Common myeloid progenitor, CD34-positive (primary cell): Measurements from ENCODE around the gene DAGLA. TPM values are rescaled to one million over a fixed set of nuclear protein-coding genes. Genes with fewer than 3 reads are reported as not detected.
A peak's percentile ranks its signal among the peaks of the same experiment; 100 is the strongest.

Source experiments
- CTCF ChIA-PET: fragments of 350-600 bp; sonication (Branson Sonifier 250); formaldehyde crosslinking; loops from one replicate; lab custom pipeline; 2021; ENCODE audit warnings: antibody characterized with exemption; lab: Charles Lee
- POLR2A ChIA-PET: fragments of 350-600 bp; sonication (Branson Sonifier 250); formaldehyde crosslinking; loops from one replicate; lab custom pipeline; 2021; ENCODE audit warnings: antibody characterized with exemption; lab: Charles Lee
- DNase-seq, 3 donors: peaks; one replicate each; pipeline versions ENCODE4 v3.0.0 to v3.0.0-alpha.2; 2013
- H3K27ac ChIP-seq, 2 experiments: 1 replicate in 1 of 2; 2 replicates in 1 of 2; pipeline ENCODE4 v1.7.0; 2013; ENCODE audit warnings: inconsistent platforms in 2 of 2, low read length in 2 of 2, mild to moderate bottlenecking in 2 of 2, low read depth in 1 of 2, moderate library complexity in 1 of 2; ENCODE audit not compliant: severe bottlenecking in 2 of 2, insufficient read depth in 1 of 2, poor library complexity in 1 of 2
- H3K27me3 ChIP-seq, 5 experiments: replicated peaks in 2 of 5; 1 replicate in 3 of 5; 2 replicates in 2 of 5; pipeline versions ENCODE4 v1.6.1 to v1.7.0; 2013; ENCODE audit warnings: low read length in 4 of 5, mild to moderate bottlenecking in 2 of 5, moderate library complexity in 2 of 5, inconsistent platforms in 1 of 5; ENCODE audit not compliant: insufficient read depth in 5 of 5, control insufficient read depth in 4 of 5
- H3K36me3 ChIP-seq, 4 experiments: 1 replicate in 2 of 4; 2 replicates in 2 of 4; pipeline versions ENCODE4 v1.6.1 to v1.7.0; 2013; ENCODE audit warnings: low read length in 3 of 4, control low read depth in 1 of 4, mild to moderate bottlenecking in 1 of 4; ENCODE audit not compliant: control insufficient read depth in 4 of 4, insufficient read depth in 4 of 4
- H3K4me1 ChIP-seq, 4 experiments: 1 replicate in 3 of 4; 2 replicates in 1 of 4; pipeline versions ENCODE4 v1.6.1 to v1.7.1; 2013; ENCODE audit warnings: low read length in 3 of 4, mild to moderate bottlenecking in 3 of 4, control low read depth in 1 of 4, inconsistent platforms in 1 of 4, moderate library complexity in 1 of 4; ENCODE audit not compliant: control insufficient read depth in 4 of 4, insufficient read depth in 4 of 4; ENCODE audit errors: control extremely low read depth in 1 of 4
- H3K4me3 ChIP-seq, 7 experiments: 1 replicate in 4 of 7; 2 replicates in 3 of 7; pipeline versions ENCODE4 v1.5.1 to v1.7.0; 2013; ENCODE audit warnings: mild to moderate bottlenecking in 7 of 7, low read length in 6 of 7, moderate library complexity in 6 of 7, inconsistent platforms in 2 of 7, low read depth in 2 of 7, control low read depth in 1 of 7; ENCODE audit not compliant: insufficient read depth in 4 of 7, control insufficient read depth in 1 of 7; ENCODE audit errors: extremely low read depth in 1 of 7
- H3K9me3 ChIP-seq, 5 experiments: 1 replicate in 4 of 5; 2 replicates in 1 of 5; pipeline versions ENCODE4 v1.6.1 to v1.7.1; 2013; ENCODE audit warnings: low read length in 4 of 5, mild to moderate bottlenecking in 2 of 5, inconsistent platforms in 1 of 5, low read depth in 1 of 5, moderate library complexity in 1 of 5; ENCODE audit not compliant: control insufficient read depth in 4 of 5, insufficient read depth in 2 of 5; ENCODE audit errors: control extremely low read depth in 1 of 5
- WGBS: methylation state at CpG from one replicate; pipeline ENCODE4 v1.1.5; 2013; ENCODE audit not compliant: insufficient coverage; 5-methylcytosine and 5-hydroxymethylcytosine counted together
- polyA plus RNA-seq: library from polyadenylated mRNA; unstranded; fragments of 120-200 nt; gene quantifications from one replicate; pipeline ENCODE4 v1.2.1, GENCODE V29; 2013

The DAGLA gene
- 0.13 TPM for polyA plus RNA-seq

GRCh38 chr11:61679893-61680621 is at the start of gene DAGLA:
Gene DAGLA, plus strand, starts transcription at chr11:61680391. Its CDS starts 39,765 bp downstream, at chr11:61720156.
- 3% methylated on average over 74 of the region's 84 CpGs for WGBS
- ChIA-PET CTCF (interaction anchor here (0.9 to 5.0 kb wide), 8 partner anchors 8 to 53 kb away, joined by 3 to 20 read pairs (median 5); no protein-coding TSS in a partner anchor), POLR2A (no interaction called here)
- H3K36me3 ChIP-seq = no peaks in the 10 kb centered on the region
- H3K4me1 ChIP-seq = peaks cover 0 to 29% (median 18%) of the 10 kb centered on the region in 4 experiments
- peak within 1 kb of the TSS; percentile 5 to 70 (median 44) for H3K4me3 ChIP-seq
- no peaks in the 10 kb centered on the region for H3K9me3 ChIP-seq
- DNase-seq = peak; percentile 54 to 77 (median 76)
- H3K27ac ChIP-seq = no peak within 1 kb of the TSS
- peaks cover 3 to 67% (median 43%) of the 10 kb centered on the region in 5 experiments for H3K27me3 ChIP-seq

DNA sequence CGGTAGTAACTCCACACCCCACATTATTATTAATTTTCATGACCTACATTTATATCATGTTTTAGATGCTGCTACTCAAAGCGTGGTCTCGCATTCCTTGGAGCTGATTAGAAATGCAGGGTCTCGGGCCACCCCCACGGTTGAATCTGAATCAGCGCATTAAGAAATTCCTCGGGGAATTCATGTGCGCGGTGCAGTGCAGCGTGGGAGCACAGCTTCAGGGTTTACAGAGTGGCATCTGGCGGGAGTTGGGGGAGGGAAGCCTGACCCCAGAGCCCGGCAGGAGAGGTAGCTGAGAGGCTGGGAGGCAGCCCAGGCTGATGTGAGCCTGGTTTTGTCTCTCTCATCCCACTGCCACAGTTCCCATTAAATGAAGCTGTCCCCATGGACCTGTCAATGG is 48.1 kb upstream of the DAGLA start:
- Histone ChIP-seq H3K4me1 (peaks cover 0 to 8% (median 2%) of the 10 kb centered on the region in 4 experiments), H3K27me3 (peaks cover 0 to 11% (median 3%) of the 10 kb centered on the region in 5 experiments), H3K9me3 (no peaks in the 10 kb centered on the region), H3K27ac (no peak overlapping the region), H3K4me3 (no peak overlapping the region), H3K36me3 (no peaks in the 10 kb centered on the region)
- WGBS = 91% methylated on average over 8 of the region's 12 CpGs
- POLR2A ChIA-PET = interaction anchor here (0.6 kb wide), 1 partner anchor 182 kb away, joined by 3 read pairs; no protein-coding TSS in a partner anchor
- CTCF ChIA-PET = interaction anchor here (1.7 kb wide), 1 partner anchor 192 kb away, joined by 3 read pairs; no protein-coding TSS in a partner anchor
- DNase-seq = no peak

- ChIA-PET CTCF (interaction anchor here (0.9 to 1.7 kb wide), 4 partner anchors 10 to 188 kb away, joined by 3 to 5 read pairs (median 4); no protein-coding TSS in a partner anchor), POLR2A (no interaction called here)
- Histone ChIP-seq H3K4me3 (no peak overlapping the region), H3K36me3 (no peaks in the 10 kb centered on the region), H3K27ac (no peak overlapping the region), H3K9me3 (no peaks in the 10 kb centered on the region), H3K4me1 (peaks cover 0 to 4% (median 2%) of the 10 kb centered on the region in 4 experiments), H3K27me3 (peaks cover 0 to 2% (median 0%) of the 10 kb centered on the region in 5 experiments)
- DNase-seq = no peak
- 100% methylated on average over 1 of the region's 1 CpG for WGBS
These were observed 44.9 kb upstream of the DAGLA start for GRCh38 chr11:61635304-61635703.

- WGBS = 100% methylated on average over 5 of the region's 5 CpGs
- Histone ChIP-seq H3K9me3 (no peaks in the 10 kb centered on the region), H3K27ac (no peak overlapping the region), H3K4me3 (no peak overlapping the region), H3K4me1 (peaks cover 0 to 4% (median 2%) of the 10 kb centered on the region in 4 experiments), H3K36me3 (no peaks in the 10 kb centered on the region), H3K27me3 (peaks cover 0 to 2% (median 0%) of the 10 kb centered on the region in 5 experiments)
- ChIA-PET CTCF (interaction anchor here (0.9 to 1.7 kb wide), 4 partner anchors 10 to 188 kb away, joined by 3 to 5 read pairs (median 4); no protein-coding TSS in a partner anchor), POLR2A (no interaction called here)
- no peak for DNase-seq
These were observed 44.4 kb upstream of the DAGLA start for GRCh38 chr11:61635787-61636186.

- Histone ChIP-seq H3K4me1 (peaks cover 0 to 4% (median 2%) of the 10 kb centered on the region in 4 experiments), H3K9me3 (no peaks in the 10 kb centered on the region), H3K27me3 (peaks cover 0 to 3% (median 0%) of the 10 kb centered on the region in 5 experiments), H3K27ac (no peak overlapping the region), H3K36me3 (no peaks in the 10 kb centered on the region), H3K4me3 (no peak overlapping the region)
- ChIA-PET POLR2A (no interaction called here), CTCF (interaction anchor here (1.7 kb wide), 1 partner anchor 9 kb away, joined by 5 read pairs; no protein-coding TSS in a partner anchor)
- DNase-seq = no peak
- WGBS = 95% methylated on average over 11 of the region's 11 CpGs
These were observed 43.5 kb upstream of the DAGLA start for GRCh38 chr11:61636676-61637075.

GRCh38 chr11:61637277-61637676 is 42.9 kb upstream of the DAGLA start:
- H3K36me3 ChIP-seq = no peaks in the 10 kb centered on the region
- no peak overlapping the region for H3K27ac ChIP-seq
- WGBS = 76% methylated on average over 6 of the region's 9 CpGs
- no peaks in the 10 kb centered on the region for H3K9me3 ChIP-seq
- CTCF ChIA-PET = interaction anchor here (2.1 to 3.8 kb wide), 4 partner anchors 8 to 96 kb away, joined by 6 to 26 read pairs (median 18); no protein-coding TSS in a partner anchor
- H3K4me1 ChIP-seq = peaks cover 0 to 4% (median 2%) of the 10 kb centered on the region in 4 experiments
- DNase-seq = no peak
- H3K27me3 ChIP-seq = peaks cover 0 to 3% (median 0%) of the 10 kb centered on the region in 5 experiments
- no peak overlapping the region for H3K4me3 ChIP-seq
- POLR2A ChIA-PET = no interaction called here
